D721Med (cell line): ENCODE measurements around the gene LRRFIP1.
A peak's percentile ranks its signal among the peaks of the same experiment; 100 is the strongest.

Experiments used
- DNase-seq: peaks from one replicate; pipeline ENCODE4 v3.0.0; 2011; ENCODE audit warnings: low spot score; ENCODE audit not compliant: insufficient read length
- FAIRE-seq: peaks from 2 replicates; lab custom pipeline; 2011; peaks lifted over from hg19 to GRCh38; lab: Jason Lieb, UNC
- CTCF ChIP-seq: IDR thresholded peaks from 2 replicates; pipeline ENCODE4 v1.5.1; 2012; ENCODE audit warnings: mild to moderate bottlenecking, control low read depth; ENCODE audit not compliant: insufficient read depth; ENCODE audit errors: missing control alignments

LRRFIP1 gene

DNA sequence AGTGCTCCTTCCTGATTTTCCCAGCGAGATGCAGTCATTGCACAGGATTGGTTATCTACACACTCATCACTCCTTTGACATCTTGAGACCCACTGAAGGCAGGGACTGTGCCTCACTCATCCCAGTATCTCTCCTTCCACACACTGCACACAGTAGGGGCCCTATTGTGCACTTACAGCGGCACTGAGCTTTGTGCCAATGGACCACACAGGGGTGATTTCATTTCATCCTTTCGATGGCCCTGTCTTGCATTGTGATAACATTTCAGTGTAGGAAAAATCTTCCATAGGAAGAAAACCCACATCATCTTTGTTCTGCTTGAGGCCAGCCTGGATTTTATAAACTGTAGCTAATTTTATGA is 11.0 kb upstream of the LRRFIP1 start:
- no peak for DNase-seq
- TF ChIP-seq CTCF = no peak
- FAIRE-seq = no peak

DNA sequence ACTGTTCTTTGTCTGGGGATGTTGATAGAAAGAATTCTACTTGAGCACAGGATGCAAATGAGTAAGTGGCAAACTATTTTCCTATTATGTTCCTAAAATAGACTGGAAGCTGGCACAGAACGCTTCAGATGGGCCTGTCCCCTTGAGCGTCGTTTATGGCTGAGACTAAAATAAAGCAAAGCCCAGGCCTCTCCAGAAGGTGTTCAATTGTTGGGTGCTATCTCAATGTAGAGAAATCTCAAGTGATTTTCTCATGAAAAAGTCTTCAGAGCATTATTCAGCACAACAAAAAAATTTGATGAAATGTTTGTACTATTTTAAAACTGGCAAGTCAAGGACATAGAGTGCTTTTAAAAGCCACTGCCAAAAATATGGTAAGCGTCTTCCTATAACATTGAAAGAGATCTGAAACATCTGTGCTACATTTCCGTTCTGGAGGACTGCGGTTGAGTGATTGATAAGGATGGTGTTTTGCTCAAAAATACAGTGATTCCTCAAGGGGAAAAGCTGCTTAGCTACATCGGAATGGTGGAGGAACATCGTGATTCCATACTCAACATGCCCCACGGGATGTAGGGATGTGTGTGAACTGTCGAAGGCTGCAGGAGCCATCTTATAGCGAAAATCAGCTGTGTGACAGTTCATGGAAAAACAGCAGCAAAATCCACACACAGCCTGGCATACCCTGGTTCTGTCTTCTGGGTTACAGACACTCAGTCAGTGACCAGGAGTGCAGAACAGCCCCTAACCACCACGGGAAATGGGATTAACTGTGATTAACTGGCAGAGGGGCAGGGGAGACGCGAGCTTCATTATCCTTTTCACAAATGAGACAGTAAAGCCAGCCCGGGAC is 10.4 kb upstream of the LRRFIP1 start:
- DNase-seq = no peak
- TF ChIP-seq CTCF = no peak
- FAIRE-seq = peak; percentile 48

- FAIRE-seq = no peak
- DNase-seq = no peak
- no peak for TF ChIP-seq CTCF
Observed at GRCh38 chr2:237617587-237617982, 9.8 kb upstream of the LRRFIP1 start.

DNA sequence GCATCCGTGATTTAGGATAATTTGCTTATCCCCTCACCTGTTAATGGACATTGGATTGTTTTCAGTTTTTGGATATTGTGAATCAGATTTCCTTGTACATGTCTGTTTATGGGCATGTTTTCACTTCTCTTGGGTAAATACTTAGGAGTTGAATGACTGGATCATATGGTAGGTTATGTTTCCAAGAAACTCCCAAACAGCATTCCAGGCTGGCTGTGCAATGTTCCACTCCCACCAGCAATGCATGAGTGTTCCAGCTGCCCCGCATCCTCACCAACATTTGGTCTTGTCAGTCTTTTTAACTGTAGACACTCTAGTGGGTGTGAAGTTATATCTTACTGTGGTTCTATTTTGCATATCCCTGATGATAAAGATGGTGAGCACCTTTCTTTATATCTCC is 8.9 kb upstream of the LRRFIP1 start:
- no peak for TF ChIP-seq CTCF
- FAIRE-seq (no peak), DNase-seq (no peak)

DNA sequence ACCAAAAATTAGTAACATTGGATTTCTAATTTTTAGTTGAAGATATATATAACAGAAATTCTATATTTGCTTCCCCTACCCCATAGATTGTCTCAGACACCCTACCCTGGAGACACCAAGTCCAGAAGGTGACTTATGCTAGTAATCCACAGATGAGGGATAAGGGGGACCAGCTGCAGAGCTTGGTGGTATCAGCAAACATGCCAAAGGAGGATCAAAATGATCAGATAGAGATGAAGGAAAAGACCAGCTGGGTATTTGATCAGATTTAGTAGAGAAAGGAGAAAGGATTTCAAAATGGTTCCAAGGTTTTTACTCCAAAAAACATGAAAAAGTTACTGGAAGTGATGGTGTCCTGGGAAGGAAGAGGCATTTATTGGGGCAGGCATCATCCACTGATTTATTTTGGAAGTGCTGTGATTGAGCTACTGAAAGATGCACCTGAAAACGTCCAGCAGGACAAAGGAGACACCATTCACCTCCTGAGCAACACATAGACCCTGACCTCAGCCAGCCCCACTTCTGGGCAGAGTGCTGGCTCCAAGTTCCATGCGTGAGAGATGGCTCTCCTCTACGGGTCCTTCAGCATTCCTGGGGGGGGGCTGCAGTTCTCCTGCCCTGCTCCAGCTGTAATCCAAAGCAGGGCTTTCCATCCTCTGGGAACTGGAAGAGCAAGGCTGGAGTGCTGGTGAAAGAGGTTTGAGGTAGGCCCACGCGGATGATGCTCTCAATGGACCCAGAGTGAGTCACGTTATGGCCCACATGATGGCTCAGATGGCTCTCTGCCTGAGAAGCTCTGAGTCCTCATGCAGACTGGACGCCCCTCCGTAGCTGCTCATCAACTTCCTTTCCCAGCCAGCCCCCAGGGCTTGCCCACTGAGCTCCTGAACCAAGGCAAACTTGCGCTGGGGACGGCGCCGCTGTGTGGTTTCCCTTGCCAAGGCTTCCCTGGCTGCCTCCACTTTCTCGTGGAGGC is 3.7 kb upstream of the LRRFIP1 start:
- TF ChIP-seq CTCF = no peak
- DNase-seq (no peak), FAIRE-seq (no peak)

DNA sequence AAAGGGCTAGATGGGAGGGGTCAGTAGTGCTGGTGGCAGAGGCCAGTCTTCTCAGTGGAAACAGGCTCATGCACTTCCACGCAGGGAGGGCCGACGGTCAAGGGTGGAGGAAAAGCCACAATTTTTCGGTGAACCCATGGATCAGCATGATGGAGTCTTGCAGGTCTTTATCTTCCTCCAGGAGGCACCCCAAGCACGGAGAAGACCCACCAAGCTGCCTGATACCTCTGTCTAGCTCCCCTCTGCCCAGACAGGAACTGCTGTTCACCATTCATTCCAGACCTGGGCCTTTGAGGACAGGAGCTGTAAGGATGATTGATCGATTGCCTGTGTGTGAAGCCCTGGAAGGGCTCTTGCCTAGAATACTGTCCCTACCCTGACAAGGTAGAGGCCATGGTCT is 2.8 kb upstream of the LRRFIP1 start:
- no peak for TF ChIP-seq CTCF
- FAIRE-seq (no peak), DNase-seq (no peak)
